ENCODE data around the gene BCKDHA.

Gene BCKDHA

GRCh38 chr19:41397086-41398049 is at the start of gene BCKDHA, which contains the start of gene EXOSC5:
Gene BCKDHA, plus strand, starts transcription at chr19:41397818. Its CDS starts 10 bp downstream, at chr19:41397828.
Gene EXOSC5, minus strand, starts transcription at chr19:41397359. Its CDS starts 31 bp downstream, at chr19:41397328.
- DNase-seq (ENCODE audit: low read depth in 2 of 2), result peak; percentile 93 to 99

GRCh38 chr19:41350735-41351338 is 46.8 kb upstream of the BCKDHA start:
- DNase-seq (ENCODE audit: low read depth in 2 of 2), result no peak

DNA sequence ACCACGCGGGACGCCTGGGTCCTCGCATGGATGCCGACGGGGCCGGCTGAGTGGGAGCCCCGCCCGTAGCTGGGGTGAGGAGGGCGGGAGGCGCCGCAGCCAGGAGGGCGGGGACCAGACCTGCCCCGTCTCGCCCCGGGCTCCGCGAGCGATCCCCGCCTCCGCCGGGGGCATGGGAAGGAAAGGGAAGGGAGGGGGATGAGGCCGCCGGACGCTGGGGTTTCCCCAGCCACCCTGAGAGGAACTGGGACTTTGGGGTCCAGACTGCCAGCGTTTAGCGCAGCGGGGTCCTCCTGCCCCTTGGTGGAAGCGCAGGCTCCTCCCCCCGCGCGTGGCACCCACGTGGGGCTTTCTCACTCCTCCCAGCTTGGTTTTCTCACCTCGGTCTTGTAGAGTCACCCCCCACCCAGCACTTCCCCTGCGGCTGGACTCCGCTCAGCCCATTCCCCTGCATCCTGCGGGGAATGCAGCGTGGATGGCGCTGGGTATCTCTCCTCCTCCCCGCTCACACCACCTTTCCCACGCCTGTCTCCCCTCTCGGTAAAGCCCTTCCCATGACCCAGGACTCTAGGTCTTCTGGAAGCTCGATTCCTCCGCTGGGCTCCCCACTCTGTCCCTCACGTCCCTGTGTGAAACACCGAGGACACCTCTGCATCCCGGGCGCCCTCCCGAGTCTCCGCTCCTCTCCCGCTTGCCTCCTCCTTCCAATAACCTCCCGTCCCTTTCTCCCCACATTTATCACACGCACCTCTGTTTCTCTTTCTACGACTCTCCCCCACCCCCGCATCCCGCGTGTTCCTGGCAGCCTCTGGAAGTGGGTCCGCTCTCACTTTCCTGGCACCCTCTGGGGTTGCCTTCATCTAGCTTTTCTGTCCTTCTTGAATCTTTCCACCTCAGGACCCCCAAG is 46.0 kb upstream of the BCKDHA start:
- peak; percentile 59 to 65 for DNase-seq (ENCODE audit: low read depth in 2 of 2)

DNA sequence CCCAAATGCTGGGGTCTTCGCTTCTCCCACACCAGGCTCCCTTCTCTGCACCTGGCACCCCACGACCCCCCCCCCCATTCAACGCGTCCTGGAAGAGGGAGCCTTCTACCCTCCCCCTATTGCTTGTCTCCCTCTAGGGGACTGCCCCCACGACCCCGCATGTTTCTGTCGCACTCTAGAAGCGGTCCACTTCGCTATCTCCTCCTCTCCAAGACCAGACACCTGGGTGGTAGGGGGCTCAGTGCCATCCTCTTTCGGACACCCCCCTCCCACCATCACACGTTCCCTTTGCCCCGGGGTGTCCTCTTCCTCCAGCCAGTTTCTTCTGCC is 45.4 kb upstream of the BCKDHA start:
- DNase-seq (ENCODE audit: low read depth in 2 of 2), result no peak

DNA sequence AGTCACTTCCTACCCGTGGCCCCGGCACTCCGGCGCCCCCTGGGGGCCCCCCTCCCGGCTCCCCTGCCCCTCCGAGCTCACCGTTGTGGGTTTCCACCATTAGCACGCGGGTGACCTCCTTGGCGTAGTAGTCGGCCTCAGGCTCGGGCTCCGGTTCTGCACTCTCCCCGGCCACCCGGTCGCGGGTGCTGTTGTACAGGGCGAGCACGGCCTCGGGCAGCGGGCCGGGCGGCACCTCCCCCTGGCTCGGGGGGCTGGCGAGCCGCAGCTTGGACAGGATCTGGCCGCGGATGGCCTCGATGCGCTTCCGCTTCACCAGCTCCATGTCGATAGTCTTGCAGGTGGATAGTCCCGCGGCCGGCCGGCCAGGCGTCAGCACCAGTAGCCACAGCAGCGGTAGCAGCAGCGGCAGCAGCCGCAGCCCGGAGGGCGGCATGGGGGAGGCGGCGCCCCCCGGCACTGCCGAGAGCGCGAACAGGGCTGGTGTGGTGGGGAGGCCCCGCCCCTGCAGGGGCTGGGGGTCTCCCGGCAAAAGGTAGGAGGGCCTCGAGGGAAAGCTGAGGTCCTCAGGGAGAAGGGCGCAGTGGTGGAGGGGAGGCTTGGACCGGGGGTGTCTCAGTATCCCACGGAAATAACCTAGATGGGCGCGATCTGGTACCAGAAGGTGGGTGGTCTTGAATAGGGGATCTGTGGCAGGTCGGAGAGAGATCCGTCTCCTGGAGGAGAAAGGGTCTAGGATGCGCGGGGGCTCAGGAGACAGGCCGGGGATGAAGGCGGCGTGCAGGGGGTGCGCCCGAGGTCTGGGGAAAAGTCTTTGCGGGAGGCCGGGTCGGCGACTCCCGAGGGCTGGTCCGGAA is 44.8 kb upstream of the BCKDHA start:
- DNase-seq (ENCODE audit: low read depth in 2 of 2), result peak; percentile 56 to 69

DNA sequence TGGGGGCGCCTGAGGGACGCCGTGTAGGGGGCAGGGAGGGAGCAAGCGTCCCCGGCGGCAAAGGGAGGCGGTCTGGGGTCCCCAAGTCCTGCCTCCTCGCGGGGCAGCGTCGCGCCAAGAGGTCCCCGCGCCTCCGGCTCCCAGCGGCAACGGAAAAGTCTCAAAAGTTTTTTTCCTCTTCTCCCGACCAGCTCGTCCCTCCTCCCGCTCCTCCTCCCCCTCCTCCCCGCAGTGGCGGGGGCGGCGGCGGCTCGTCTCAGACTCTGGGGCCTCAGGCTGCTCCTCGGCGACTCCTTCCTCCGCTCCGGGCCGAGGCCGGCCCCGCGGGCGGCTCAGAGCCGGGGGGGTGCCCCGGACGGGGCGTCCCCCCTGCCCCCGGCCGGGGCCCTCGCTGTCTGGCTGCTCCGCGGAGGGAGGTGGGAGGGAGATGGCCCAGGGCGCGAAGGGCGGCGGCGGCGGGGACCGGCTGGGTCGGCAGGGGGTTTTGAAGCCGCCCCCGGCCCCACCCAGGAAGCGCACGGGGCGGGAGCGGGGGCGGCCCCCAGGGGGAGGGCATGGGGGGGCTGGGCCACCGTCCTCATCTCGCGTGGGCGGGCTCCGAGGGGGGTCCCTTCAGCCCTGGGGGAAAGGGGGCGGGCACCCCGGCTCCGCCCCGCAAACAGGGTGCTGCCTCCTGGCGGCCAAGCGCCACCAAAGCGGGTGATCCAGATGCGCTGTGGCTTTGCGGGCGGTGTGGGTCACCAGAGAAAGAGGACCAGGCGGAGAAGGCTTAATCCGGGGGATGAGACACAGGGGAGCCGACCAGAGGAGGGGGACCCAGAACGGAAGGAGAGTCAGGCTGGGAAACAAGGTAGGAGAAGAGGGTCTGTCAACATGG is 43.9 kb upstream of the BCKDHA start, which contains the start of gene TGFB1:
Gene TGFB1, minus strand, starts transcription at position 457 of the 877 bp plus-strand sequence. CDS start 878 bp downstream, outside the sequence.
- DNase-seq (ENCODE audit: low read depth in 2 of 2), result peak; percentile 87 to 93

- DNase-seq (ENCODE audit: low read depth in 2 of 2), result no peak
Observed at GRCh38 chr19:41354343-41354953, 43.2 kb upstream of the BCKDHA start.

DNA sequence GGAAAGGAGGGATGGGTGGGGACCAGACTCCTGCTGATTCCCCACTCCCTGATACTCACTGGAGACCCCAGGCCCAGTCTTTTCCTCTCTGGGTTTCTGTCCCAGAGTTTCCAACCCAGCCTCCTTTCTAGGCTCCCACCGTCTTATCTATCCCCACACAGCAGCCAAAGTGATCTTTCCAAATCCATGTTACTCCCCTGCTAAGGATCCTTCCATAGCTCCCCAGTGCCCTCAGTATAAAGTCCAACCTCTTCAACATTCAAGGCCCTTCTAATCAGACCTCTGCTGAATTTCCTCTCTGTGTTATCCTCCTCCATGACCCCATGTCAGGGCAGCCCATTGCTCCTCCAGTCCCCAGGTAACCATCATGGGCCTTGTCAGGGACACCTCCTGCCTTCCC is 42.6 kb upstream of the BCKDHA start:
- DNase-seq (ENCODE audit: low read depth in 2 of 2), result no peak

DNA sequence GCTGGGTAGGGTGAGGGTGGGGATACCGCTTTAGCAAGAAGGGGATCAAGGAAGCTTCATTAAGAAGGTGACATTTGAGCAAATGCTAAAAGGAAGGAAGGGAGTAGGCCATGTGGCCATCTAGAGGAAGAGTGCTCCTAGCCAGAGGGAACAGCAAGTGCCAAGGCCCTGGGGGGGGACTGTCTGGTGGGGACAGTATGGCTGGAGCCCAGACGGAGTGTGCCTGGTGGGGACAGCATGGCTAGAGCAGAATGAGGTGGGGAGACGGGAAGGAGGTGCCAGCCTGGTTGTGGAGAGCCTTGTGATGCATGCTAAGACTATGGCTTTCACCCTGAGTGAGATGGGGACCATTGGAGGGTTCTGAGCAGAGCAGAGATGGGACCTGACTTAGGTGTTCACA is 41.8 kb upstream of the BCKDHA start:
- no peak for DNase-seq (ENCODE audit: low read depth in 2 of 2)

- no peak for DNase-seq (ENCODE audit: low read depth in 2 of 2)
Observed at GRCh38 chr19:41356984-41357739, 40.5 kb upstream of the BCKDHA start.

DNA sequence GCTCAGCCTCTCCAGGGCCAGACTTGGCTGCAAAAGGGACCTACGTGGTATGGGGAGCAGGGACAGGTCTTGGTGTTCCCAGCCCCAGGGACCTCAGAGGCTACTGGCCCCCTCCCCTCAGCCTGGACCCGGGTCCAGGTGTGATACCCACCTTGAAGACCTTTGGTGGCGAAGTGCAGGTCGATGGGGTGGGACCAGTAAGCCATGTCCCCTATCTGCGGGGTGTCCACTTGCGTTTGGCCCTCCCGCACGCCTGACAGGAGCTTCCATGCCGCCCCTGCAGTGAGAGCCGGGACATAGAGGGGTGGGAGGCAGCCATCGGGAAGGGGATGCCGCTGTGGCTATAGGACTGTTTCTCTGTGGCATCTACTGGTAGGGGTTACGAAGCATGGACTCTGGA is 39.9 kb upstream of the BCKDHA start:
- no peak for DNase-seq (ENCODE audit: low read depth in 2 of 2)

DNA sequence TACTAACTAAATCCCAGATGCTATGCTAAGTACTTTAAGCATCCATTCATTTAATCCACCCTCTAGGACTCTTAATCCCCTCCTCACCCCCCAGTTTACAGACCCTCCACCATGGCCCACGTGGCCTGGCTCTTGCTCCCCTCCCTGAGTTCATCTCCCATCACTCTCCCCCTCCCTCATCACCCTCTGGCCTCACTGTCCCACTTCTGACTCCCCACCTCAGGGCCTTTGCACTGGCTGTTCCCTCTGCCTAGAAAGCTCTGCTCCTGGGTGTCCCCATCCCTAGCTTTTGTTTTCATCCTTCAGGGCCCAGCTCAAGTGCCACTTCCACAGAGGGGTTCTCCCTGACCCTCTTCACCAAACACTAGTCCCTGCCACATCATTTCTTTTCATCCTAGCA is 37.9 kb upstream of the BCKDHA start:
- no peak for DNase-seq (ENCODE audit: low read depth in 2 of 2)

- no peak for DNase-seq (ENCODE audit: low read depth in 2 of 2)
Observed at GRCh38 chr19:41362143-41362847, 35.3 kb upstream of the BCKDHA start.

DNA sequence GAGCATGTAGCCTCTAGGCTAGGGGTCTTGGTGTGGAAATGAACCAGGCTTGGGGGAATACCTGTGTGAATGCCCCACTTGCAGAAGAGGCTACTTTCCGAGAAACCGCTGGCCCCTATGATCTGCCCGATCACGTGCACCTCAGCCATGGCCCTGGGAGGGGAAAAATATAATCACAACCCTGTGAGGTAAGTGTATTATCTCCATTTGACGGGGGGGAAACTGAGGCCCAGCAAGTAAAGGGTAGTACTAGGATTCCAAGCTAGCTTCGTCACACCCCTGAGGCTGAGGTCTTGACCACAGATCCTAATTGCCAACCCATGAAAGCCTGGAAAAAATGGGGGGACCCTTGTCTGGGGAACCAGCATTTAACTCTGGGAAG is 34.3 kb upstream of the BCKDHA start:
- DNase-seq (ENCODE audit: low read depth in 2 of 2), result no peak

GRCh38 chr19:41363753-41364523 is 33.7 kb upstream of the BCKDHA start, which contains the start of gene B9D2:
Gene B9D2, minus strand, starts transcription at chr19:41364149. Its CDS starts 630 bp downstream, at chr19:41363519.
- peak; percentile 94 to 96 for DNase-seq (ENCODE audit: low read depth in 2 of 2)

DNA sequence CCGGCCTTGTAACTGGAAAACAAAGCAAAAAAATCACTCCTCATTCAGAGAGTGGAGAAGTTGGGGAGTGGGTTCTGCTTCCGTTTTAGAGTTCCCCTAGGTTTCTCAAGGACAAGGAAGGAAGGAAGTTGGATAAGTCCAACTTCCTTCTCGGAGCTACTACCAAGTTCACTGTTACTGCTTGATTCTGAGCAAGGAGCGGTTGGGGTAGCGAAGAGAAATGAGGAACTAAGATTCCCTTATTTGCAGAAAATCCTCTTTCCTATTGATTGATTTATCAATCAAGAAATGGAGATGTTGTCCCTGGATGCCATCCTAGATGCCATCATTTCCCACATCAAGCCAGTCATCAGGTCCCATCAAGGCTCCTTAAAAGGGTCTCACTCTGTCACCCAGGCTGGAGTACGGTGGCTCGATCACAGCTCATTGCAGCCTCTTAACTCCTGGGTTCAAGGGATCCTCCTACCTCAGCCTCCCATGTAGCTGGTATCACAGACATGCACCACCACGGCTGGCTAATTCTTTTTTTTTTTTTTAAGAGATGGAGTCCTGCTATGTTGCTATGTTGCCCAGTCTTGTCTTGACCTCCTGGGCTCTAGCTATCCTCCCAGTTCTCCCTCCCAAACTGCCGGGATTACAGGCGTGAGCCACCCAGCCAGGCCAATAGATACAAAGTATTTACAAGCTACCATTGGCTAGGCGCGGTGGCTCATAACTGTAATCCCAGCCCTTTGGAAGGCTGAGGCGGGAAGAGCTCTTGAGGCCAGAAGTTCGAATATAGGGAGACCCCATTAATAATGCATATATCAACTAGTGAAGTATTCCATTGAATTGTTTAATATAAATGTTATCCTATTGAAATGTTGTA is 32.9 kb upstream of the BCKDHA start:
- DNase-seq (ENCODE audit: low read depth in 2 of 2), result no peak

Measured in stimulated activated CD4-positive, alpha-beta T cell treated with anti-CD3 and anti-CD28 coated beads, Interleukin-1b, Interleukin-23, amount 100 ng/mL, for 1 hour (primary cell).